Measurements from ENCODE around the gene CREB5.

DNA sequence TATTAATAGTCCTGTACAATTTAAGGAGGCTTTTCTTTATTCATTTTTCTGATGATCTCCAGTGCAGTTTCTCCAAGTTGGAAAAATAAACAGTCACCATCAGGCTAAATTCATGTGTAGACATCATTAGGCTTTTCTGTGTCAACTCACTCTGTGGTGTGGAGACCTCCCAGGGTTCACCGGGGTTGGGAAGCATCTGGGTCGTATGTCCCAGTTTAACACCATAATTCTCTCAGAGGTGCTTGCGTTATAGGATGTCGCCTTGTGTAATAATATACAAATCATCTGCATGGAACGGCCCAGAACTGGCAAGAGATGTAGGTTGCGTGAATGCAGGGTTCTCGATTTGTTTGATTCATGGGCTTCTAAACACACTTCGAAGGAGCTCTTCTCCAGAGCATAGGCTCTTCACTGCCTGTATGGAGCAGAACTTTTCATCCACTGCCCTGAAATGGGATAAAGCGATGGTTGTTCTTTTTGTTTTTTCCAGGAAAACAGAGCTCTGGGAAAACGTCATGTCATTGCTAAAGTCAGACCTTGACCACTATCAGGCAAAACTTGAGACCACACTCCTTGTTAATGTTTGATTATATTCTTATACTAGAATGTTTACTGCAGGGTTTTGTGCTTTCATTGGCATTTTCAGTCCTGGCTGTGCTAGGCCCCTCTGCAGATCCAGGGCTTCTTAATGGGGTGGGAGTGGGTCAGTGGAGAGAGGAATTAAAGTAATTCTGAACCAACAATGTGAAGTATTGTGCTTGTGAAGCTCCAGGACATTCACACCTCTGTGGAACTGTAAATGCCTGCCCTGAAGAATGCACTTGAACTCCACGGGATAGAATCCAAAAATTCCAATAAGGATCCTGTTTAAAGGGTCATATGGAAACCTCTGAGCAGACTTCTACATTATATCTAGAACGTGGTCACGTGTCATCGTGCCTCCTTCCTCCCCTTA lies 373.0 kb downstream of the CREB5 start:
- TF ChIP-seq, protein P1, sequence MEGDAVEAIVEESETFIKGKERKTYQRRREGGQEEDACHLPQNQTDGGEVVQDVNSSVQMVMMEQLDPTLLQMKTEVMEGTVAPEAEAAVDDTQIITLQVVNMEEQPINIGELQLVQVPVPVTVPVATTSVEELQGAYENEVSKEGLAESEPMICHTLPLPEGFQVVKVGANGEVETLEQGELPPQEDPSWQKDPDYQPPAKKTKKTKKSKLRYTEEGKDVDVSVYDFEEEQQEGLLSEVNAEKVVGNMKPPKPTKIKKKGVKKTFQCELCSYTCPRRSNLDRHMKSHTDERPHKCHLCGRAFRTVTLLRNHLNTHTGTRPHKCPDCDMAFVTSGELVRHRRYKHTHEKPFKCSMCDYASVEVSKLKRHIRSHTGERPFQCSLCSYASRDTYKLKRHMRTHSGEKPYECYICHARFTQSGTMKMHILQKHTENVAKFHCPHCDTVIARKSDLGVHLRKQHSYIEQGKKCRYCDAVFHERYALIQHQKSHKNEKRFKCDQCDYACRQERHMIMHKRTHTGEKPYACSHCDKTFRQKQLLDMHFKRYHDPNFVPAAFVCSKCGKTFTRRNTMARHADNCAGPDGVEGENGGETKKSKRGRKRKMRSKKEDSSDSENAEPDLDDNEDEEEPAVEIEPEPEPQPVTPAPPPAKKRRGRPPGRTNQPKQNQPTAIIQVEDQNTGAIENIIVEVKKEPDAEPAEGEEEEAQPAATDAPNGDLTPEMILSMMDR (conservative IDR thresholded peaks at IDR 0.05; ENCODE audit: low read depth, low read length): no peak
- TF ChIP-seq EZH2phosphoT487 (IDR thresholded peaks at IDR 0.05; ENCODE audit: borderline replicate concordance, low read length): no peak
- TF ChIP-seq EZH2 (IDR thresholded peaks at IDR 0.05; ENCODE audit: low read length, unreplicated experiment): no peak

Data from PC-3 (cell line).